Stimulated activated CD8-positive, alpha-beta memory T cell treated with anti-CD3 and anti-CD28 coated beads, Interleukin-15, amount 100 ng/mL, for 24 hours (primary cell): ENCODE data around the gene ICAM5.
A peak's percentile ranks its signal among the peaks of the same experiment; 100 is the strongest.
"Not testable (repeated sequence)": the region's sequence is repeated elsewhere in the genome, so short reads cannot be mapped to it uniquely, and the experiment has no call there.

Experiments
- DNase-seq: peaks from one replicate; pipeline ENCODE4 v3.0.0-alpha.2; 2020; ENCODE audit warnings: low read depth

ICAM5 gene

GRCh38 chr19:10289836-10290356 lies at the start of gene ICAM5:
Gene ICAM5 (plus strand): TSS chr19:10289952. CDS start chr19:10290044, 92 bp downstream.
- no peak for DNase-seq

DNA sequence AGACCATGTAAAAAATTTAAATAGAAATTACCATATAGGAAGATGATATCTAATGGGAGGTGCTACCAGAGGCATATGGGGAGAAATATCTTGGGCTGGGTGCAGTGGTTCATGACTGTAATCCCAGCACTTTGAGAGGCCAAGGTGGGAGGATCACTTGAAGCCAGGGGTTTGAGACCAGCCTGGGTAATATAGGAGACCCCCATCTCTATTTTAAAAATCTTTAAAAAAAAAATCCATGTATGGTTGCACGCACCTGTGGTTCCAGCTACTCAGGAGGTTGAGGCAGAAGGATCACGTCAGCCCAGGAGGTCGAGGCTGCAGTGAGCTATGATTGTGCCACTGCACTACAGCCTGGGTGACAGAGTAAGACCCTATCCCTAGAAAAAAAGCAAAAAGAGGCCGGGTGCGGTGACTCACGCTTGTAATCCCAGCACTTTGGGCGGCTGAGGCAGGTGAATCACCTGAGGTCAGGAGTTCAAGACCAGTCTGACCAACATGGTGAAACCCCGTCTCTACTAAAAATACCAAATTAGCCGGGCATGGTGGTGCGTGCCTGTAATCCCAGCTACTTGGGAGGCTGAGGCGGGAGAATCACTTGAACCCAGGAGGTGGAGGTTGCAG lies 47.8 kb upstream of the ICAM5 start:
- DNase-seq = not testable (repeated sequence)

DNA sequence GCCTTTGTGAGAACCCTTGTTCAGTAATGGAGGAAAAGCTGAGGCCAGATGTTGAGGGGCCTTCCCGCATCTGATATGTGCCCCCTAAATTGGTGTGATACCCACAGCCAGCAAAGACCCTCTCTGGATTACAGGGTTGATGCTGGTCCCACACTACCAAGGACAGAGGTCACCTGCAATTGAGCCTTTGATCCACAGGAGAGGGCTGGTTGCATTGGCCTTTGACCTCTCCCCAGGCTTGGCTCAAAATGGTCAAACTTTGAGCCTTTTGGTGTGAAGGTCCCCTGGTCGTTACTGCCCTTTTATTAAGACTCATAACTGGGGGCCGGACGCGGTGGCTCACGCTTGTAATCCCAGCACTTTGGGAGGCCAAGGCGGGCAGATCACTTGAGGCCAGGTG lies 46.1 kb upstream of the ICAM5 start:
- no peak for DNase-seq

DNA sequence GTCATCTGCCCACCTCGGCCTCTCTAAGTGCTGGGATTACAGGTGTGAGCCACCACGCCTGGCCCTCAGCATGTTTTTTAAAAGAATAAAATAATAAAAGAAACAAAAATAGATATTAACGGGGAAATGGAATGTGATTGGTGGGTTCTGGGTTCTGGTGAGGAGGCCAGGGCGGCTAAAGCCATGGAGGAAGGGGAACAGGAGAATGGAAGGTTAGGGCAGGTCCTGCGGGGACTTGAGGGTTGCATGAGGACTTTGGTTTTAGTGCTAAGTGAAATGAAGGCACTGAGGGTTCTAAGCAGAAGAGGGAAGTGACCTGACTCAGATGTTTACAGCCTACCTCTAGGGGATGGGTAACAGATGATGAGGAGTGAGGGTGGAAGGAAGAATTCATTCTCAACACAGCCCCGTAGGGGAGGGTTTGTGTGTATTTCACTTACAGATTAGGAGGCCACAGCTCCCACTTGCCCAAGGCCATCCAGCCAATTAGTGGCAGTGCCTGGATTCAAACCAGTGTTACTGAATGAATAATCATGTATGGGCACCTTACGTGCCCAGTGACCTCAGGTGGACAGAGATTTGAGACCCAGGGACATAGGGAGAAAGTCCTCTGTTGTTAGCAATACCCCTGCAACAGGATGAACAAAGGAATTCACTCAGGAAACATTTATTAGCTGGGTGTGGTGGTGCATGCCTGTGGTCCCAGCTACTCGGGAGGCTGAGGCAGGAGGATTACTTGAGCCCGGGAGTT lies 44.4 kb upstream of the ICAM5 start:
- no peak for DNase-seq

DNA sequence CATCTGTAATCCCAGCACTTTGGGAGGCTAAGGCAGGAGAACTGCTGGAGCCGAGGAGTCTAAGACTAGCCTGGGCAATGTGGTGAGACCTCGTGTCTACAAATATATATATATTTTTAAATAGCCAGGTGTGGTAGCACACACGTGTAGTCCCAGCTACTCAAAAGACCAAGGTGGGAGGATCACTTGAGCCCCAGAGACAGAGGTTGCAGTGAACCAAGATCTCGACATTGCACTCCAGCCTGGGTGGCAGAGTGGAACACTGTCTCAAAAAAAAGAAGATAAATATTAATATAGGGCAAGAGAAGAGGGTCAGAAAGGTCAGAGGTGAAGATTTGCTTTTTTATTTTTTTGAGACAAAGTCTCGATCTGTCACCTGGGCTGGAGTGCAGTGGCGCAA lies 43.2 kb upstream of the ICAM5 start:
- no peak for DNase-seq

GRCh38 chr19:10251792-10252694 lies 37.7 kb upstream of the ICAM5 start, which contains the start of gene MRPL4:
Gene MRPL4 (plus strand): TSS chr19:10252214. CDS start chr19:10252254, 40 bp downstream.
- peak; percentile 84 for DNase-seq

DNA sequence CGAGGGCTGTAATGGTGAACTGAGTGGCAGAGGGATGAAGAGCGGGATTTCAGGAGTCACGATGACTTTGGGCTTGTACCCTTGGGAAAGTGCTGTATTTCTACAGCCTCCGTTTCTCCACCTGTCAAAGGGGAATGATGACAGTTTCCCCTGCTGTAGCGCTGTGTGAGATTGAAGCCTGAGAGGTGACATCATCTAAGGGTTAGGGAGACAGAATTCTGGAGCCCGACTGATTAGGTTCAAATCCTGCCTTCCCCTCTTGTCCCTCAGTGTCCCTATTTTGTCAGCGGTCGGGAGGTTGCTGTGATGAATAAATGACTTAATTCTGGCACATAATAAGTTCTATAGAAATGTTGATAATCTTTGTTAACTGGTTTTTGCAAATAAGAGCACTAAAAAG lies 37.0 kb upstream of the ICAM5 start:
- DNase-seq = no peak

- DNase-seq = no peak
Measured at GRCh38 chr19:10254244-10254643, 35.5 kb upstream of the ICAM5 start.

GRCh38 chr19:10255358-10255757 lies 34.4 kb upstream of the ICAM5 start:
- no peak for DNase-seq

GRCh38 chr19:10256551-10256950 lies 33.2 kb upstream of the ICAM5 start:
- no peak for DNase-seq

DNA sequence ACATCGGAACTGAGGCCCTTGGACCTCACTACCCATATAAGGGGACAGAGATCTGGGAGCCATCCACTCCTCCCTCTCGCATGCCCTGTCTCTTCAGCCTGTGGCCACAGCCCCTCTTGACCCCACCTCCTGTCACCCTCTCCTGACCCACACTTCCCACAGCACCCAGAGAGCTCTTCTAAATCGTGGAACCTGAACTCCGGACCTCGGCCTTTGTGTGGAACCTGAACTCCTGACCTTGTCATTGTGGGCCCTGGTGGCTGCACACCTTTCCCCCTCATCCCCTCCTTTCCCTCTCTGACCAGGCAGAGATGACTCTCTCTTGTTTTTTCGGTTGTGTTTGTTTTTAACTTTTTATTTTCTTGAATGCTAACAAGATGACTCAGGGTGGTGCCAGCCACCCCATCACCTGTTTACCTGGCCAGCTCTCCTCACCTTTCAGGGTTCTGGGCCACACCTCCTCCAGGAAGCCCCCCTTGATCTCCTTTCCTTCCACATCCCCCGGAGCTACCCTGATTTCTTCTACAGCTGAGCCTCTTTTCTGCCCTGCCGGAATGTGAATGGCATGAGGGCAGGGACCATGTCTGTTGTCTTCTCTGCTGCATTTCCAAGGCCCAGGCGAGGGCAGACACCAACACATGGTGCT lies 32.7 kb upstream of the ICAM5 start:
- no peak for DNase-seq

- no peak for DNase-seq
Measured at GRCh38 chr19:10258080-10258710, 31.6 kb upstream of the ICAM5 start.

GRCh38 chr19:10259162-10259905 lies 30.4 kb upstream of the ICAM5 start:
- DNase-seq = peak; percentile 58

DNA sequence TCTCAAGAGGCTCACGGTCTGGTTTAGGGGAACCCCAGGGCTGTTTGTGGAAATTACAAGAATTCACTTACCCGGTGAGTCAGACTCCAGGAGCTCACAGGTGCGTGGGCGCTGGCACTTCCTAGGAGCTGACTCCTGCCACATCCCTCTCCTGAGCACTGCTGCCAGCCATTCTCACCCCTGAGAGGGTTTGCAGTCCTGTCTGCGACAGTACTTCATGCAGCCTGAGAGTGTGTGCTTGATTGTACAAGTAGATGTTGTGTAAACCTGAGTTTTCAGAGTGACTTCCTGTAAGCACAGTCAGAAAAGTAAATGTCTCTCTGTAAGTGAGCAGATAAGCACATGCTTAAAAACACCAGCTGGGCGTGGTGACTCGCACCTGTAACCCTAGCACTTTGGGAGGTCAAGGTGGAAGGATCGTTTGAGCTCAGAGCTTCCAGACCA lies 29.6 kb upstream of the ICAM5 start:
- DNase-seq = peak; percentile 25

DNA sequence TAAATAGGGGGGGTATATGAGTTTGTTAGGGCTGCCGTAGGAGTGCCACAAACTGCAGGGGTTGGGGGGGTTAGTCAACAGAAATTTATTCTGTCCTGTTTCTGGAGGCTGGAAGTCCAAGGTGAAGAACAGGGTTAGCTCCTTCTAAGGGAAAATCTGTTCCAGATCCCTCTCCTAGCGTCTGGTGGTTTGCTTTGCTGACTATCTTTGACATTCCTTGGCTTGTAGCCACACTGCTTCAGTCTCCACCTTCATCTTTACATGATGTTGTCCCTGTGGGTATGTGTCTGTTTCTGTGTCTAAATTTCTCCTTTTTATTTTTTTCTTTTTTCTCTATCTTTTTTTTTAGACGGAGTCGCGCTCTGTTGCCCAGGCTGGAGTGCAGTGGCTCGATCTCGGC lies 27.0 kb upstream of the ICAM5 start:
- no peak for DNase-seq

GRCh38 chr19:10266706-10267105 lies 23.0 kb upstream of the ICAM5 start:
- no peak for DNase-seq

GRCh38 chr19:10268071-10268470 lies 21.7 kb upstream of the ICAM5 start:
- no peak for DNase-seq

DNA sequence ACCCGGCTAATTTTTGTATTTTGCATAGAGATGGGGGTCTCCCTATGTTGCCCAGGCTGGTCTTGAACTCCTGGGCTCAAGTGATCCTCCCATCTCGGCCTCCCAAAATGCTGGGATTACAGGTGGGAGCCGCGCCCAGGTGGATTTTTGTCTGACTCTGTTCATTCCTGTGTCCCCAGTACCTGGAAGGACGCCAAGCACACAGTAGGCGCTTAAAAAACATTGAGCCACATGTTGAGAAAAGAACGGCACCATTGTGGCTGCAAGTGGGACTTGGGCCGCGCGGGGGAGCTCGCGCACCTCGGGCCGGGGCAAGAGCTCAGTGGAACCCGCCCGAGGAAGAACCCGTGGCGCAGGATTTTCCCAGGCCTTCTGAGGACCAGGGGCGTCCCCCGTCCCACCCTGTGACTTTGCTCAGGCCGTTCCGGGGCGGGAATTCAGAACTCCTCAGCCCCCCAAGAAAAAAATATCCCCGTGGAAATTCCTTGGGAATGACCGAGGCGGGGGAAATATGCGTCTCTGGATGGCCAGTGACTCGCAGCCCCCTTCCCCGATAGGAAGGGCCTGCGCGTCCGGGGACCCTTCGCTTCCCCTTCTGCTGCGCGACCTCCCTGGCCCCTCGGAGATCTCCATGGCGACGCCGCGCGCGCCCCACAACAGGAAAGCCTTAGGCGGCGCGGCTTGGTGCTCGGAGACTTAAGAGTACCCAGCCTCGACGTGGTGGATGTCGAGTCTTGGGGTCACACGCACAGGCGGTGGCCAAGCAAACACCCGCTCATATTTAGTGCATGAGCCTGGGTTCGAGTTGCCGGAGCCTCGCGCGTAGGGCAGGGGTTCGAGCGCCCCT lies 20.2 kb upstream of the ICAM5 start:
- peak; percentile 77 for DNase-seq

DNA sequence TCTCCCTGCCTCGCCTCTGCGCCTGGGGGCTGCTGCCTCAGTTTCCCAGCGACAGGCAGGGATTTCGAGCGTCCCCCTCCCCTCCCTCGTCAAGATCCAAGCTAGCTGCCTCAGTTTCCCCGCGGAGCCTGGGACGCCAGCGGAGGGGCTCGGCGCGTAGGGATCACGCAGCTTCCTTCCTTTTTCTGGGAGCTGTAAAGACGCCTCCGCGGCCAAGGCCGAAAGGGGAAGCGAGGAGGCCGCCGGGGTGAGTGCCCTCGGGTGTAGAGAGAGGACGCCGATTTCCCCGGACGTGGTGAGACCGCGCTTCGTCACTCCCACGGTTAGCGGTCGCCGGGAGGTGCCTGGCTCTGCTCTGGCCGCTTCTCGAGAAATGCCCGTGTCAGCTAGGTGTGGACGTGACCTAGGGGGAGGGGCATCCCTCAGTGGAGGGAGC lies 19.6 kb upstream of the ICAM5 start:
- no peak for DNase-seq
